HepG2 (cell line): ENCODE measurements around the gene ENO4. TPM values are rescaled to one million over a fixed set of nuclear protein-coding genes. Genes with fewer than 3 reads are reported as not detected.

Experiments
- ATAC-seq: fragments of 200-7000 bp; cut with Tn5 transposase; 3 replicates; pipeline ENCODE4 v1.9.1; 2020; ENCODE audit warnings: mild to moderate bottlenecking, moderate library complexity
- BruUV-seq: library from RNA; stranded (reverse); fragments of 400-500 nt; replicated peaks from 2 replicates; lab custom pipeline; 2021; lab: Mats Ljungman, UMichigan
- CTCF ChIA-PET: fragments of 300-600 bp; formaldehyde crosslinking; extraction: SDS; loops from one replicate; lab custom pipeline; 2021; ENCODE audit warnings: low total read pairs, inconsistent platforms, low intra/inter-chr PET ratio; lab: Yijun Ruan, JAX
- POLR2A ChIA-PET: fragments of 350-600 bp; sonication (Branson Sonifier 250); formaldehyde crosslinking; loops from one replicate; lab custom pipeline; 2020; ENCODE audit warnings: antibody characterized with exemption, inconsistent platforms; lab: Yijun Ruan, JAX
- DNase-seq: peaks from one replicate; pipeline ENCODE4 v3.0.0-alpha.2; 2015; ENCODE audit warnings: low spot score
- FAIRE-seq: peaks from 3 replicates; lab custom pipeline; 2011; peaks lifted over from hg19 to GRCh38; lab: Jason Lieb, UNC
- H2AFZ ChIP-seq: one replicate; pipeline ENCODE4 v1.6.1; 2011; ENCODE audit warnings: low read length, inconsistent platforms
- H3K27ac ChIP-seq: fragments of 300-600 bp; 3 replicates; pipeline ENCODE4 v1.8.0; 2011; ENCODE audit warnings: mixed run types, mild to moderate bottlenecking, mixed read lengths, low read length, inconsistent platforms; ENCODE audit not compliant: insufficient read depth; ENCODE audit errors: extremely low read length
- H3K27me3 ChIP-seq, 2 experiments: fragments of 200-600 bp in 1 of 2; 2 replicates in 1 of 2; 3 replicates in 1 of 2; pipeline versions ENCODE4 v1.6.0 to v1.8.0; 2011; ENCODE audit warnings: low read length in 2 of 2, mild to moderate bottlenecking in 2 of 2, moderate library complexity in 2 of 2, inconsistent platforms in 1 of 2; ENCODE audit not compliant: insufficient read depth in 2 of 2, control insufficient read depth in 1 of 2
- H3K36me3 ChIP-seq, 2 experiments: fragments of 200-600 bp in 1 of 2; replicated peaks in 1 of 2; 2 replicates in 1 of 2; 3 replicates in 1 of 2; pipeline versions ENCODE4 v1.5.1 to v1.8.0; 2011; ENCODE audit warnings: low read length in 2 of 2, inconsistent platforms in 1 of 2; ENCODE audit not compliant: insufficient read depth in 2 of 2, control insufficient read depth in 1 of 2
- H3K4me1 ChIP-seq: 2 replicates; pipeline ENCODE4 v1.5.1; 2012; ENCODE audit warnings: low read length, inconsistent platforms; ENCODE audit not compliant: insufficient read depth
- H3K4me2 ChIP-seq: 2 replicates; pipeline ENCODE4 v1.6.0; 2011; ENCODE audit warnings: low read depth, low read length, inconsistent platforms
- H3K4me3 ChIP-seq, 3 experiments: fragments of 200-600 bp in 1 of 3; sonication (generic), shearing (Covaris generic) in 1 of 3; replicated peaks in 1 of 3; 2 replicates each; pipeline ENCODE4 v1.5.1; 2011 to 2016; ENCODE audit warnings: low read length in 3 of 3, inconsistent platforms in 2 of 3, low read depth in 2 of 3, mild to moderate bottlenecking in 2 of 3, control low read depth in 1 of 3, mixed read lengths in 1 of 3; ENCODE audit not compliant: insufficient read depth in 1 of 3
- H3K79me2 ChIP-seq: one replicate; pipeline ENCODE4 v1.6.1; 2011; ENCODE audit warnings: low read length, inconsistent platforms; ENCODE audit not compliant: insufficient read depth
- H3K9ac ChIP-seq: 2 replicates; pipeline ENCODE4 v1.6.0; 2011; ENCODE audit warnings: mild to moderate bottlenecking, low read depth, low read length, inconsistent platforms; ENCODE audit not compliant: insufficient read depth
- H3K9me3 ChIP-seq: 2 replicates; pipeline ENCODE4 v1.5.1; 2012; ENCODE audit warnings: mild to moderate bottlenecking, low read length
- H4K20me1 ChIP-seq: 2 replicates; pipeline ENCODE4 v1.6.0; 2011; ENCODE audit warnings: inconsistent platforms, mild to moderate bottlenecking, low read length, moderate library complexity; ENCODE audit not compliant: insufficient read depth
- CREM ChIP-seq, 2 experiments: sonication (generic) in 1 of 2; formaldehyde crosslinking in 1 of 2; IDR thresholded peaks; 2 replicates each; pipeline versions ENCODE4 v1.4.0 to v1.6.1; 2016 to 2020; ENCODE audit warnings: antibody characterized with exemption in 1 of 2, mild to moderate bottlenecking in 1 of 2, missing genetic modification reagents in 1 of 2
- NRL ChIP-seq: sonication (generic); formaldehyde crosslinking; IDR thresholded peaks from 2 replicates; pipeline ENCODE4 v1.5.0; 2020; ENCODE audit warnings: missing genetic modification reagents, mild to moderate bottlenecking, moderate library complexity, borderline replicate concordance
- TBX2 ChIP-seq: sonication (generic); formaldehyde crosslinking; IDR thresholded peaks from 2 replicates; pipeline ENCODE4 v1.5.0; 2020; ENCODE audit warnings: missing genetic modification reagents, mild to moderate bottlenecking, borderline replicate concordance
- ZNF652 ChIP-seq: IDR thresholded peaks from 2 replicates; pipeline ENCODE4 v1.6.1; 2016; ENCODE audit warnings: low read depth, borderline replicate concordance
- ZNF737 ChIP-seq: sonication (generic); formaldehyde crosslinking; IDR thresholded peaks from 2 replicates; pipeline ENCODE4 v1.5.0; 2020; ENCODE audit warnings: missing genetic modification reagents, mild to moderate bottlenecking, borderline replicate concordance
- WGBS: methylation state at CpG from one replicate; pipeline ENCODE4 v1.1.6; 2017; ENCODE audit warnings: low lambda C conversion rate; 5-methylcytosine and 5-hydroxymethylcytosine counted together
- in situ Hi-C: cut with HindIII; loops from 2 replicates; pipeline ENCODE4 v1.10.0; 2017; ENCODE audit warnings: low pct_unique_long_range_greater_than_20kb; ENCODE audit not compliant: extremely low pct_ligation_motif_present
- intact Hi-C: fragments of 100-400 bp; cut with micrococcal nuclease; formaldehyde crosslinking; loops from one replicate; pipeline ENCODE4 v1.10.0; 2022; ENCODE audit not compliant: unreplicated experiment
- polyA plus RNA-seq, 8 experiments: library from polyadenylated mRNA; depleted of rRNA in 3 of 8; stranded (reverse) in 7 of 8; unstranded in 1 of 8; fragments of >200 nt; fragmentation: Illumina TruSeq in 4 of 8; extraction: Trizol in 4 of 8; gene quantifications; 2 replicates each; pipeline versions ENCODE4 v1.2.1 to v1.2.3, GENCODE V29; 2011 to 2016; ENCODE audit warnings: low read depth in 4 of 8, missing spikeins in 1 of 8, mixed read lengths in 1 of 8; ENCODE audit not compliant: insufficient read depth in 1 of 8
- total RNA-seq, 5 experiments: library from RNA; depleted of rRNA; stranded (reverse); fragments of >200 nt; fragmentation: Illumina TruSeq; extraction: Trizol; gene quantifications; 2 replicates each; pipeline ENCODE4 v1.2.3, GENCODE V29; 2016; ENCODE audit warnings: low read depth in 1 of 5

ENO4 gene
- total and polyA plus RNA-seq, 2 of the 13 experiments (the other 11 are each of a cell fraction or from before 2014, with no cell fraction given): not detected

DNA sequence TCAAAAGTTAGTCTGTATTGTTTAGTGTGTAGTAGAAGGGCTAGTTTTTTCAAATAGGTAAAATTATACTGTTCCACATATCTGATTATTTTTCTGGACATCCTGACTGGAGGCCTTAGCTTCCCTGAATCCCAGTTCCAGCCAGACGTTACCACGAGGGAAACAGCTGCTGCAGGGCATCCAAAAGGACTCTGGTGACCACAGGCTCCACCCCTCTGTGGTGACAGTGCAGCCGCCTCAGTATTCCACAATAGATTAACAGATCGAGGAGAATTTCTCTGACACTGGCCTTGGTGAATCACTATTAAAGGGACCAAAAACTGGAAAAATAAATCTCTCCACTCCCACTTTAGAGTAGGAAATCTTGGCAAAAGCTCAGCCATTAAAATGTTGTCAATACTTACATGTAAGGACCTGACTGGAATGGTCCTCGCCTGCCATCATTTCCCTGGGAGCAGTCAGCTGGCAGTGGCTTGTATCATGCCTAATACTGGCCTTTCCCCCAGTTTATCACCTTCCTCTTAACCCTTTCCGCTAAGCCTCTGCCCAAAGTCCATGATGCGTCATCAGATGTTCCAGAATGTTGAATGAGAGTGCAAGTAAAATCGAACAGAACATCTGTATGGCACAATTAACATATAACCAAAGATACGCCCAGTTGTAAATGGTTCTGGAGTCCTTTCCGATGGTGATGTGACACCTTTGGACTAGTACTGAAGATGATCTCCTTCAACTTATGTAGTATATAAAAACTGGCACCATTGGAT lies 31.6 kb downstream of the ENO4 start:
- TF ChIP-seq ZNF652 (CRISPR knock-in tag) (0 out of 2 replicates have a peak, but pooled peaks have one; percentile 26), ZNF737 (no peak)
- TF ChIP-seq, all 625 proteins: peak for 1
- DNase-seq: no peak
- Histone ChIP-seq H3K4me3 (no peak overlapping the region), H3K4me1 (no peaks in the 10 kb centered on the region), H3K27ac (no peak overlapping the region), H3K9me3 (no peaks in the 10 kb centered on the region), H3K9ac (no peak overlapping the region), H2AFZ (no peak overlapping the region), H4K20me1 (no peaks in the 10 kb centered on the region), H3K4me2 (no peak overlapping the region), H3K36me3 (peaks cover 0 to 6% of the 10 kb centered on the region in 2 experiments; a peak in 2 of 5 replicates), H3K79me2 (no peaks in the 10 kb centered on the region), H3K27me3 (no peaks in the 10 kb centered on the region)
- in situ Hi-C loops: no loop called here
- FAIRE-seq: no peak
- ChIA-PET POLR2A (no interaction called here), CTCF (no interaction called here)
- intact Hi-C loops: no loop called here
- ATAC-seq: no peak
- no TSS peak for BruUV-seq
- 90% methylated on average over 10 of the region's 10 CpGs for WGBS

DNA sequence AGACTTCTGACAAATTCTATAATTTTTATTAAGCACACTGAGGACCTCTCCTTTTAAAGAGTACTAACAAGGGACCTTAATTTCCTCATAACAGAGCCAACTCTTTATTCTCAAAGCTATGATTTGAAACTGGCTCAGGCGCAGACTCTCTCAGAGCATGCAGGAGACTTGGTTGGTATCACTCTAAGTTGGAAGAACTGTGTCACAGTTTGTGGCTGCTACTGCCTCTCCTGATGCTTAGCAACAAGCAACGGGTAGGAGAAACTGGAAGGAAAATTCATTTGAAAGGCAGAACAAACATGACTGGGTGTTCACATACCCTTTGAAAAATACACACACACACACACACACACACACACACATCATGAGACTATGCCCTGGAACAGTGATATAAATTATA lies 33.3 kb downstream of the ENO4 start:
- H4K20me1 ChIP-seq: no peaks in the 10 kb centered on the region
- H2AFZ ChIP-seq: no peak overlapping the region
- WGBS: 93% methylated on average over 2 of the region's 2 CpGs
- no peak overlapping the region for H3K9ac ChIP-seq
- H3K4me1 ChIP-seq: no peaks in the 10 kb centered on the region
- H3K27ac ChIP-seq: no peak overlapping the region
- H3K36me3 ChIP-seq: peaks cover 0 to 12% of the 10 kb centered on the region in 2 experiments; a peak in 3 of 5 replicates
- BruUV-seq: no TSS peak
- no peak for DNase-seq
- no peaks in the 10 kb centered on the region for H3K9me3 ChIP-seq
- no peaks in the 10 kb centered on the region for H3K79me2 ChIP-seq
- no peak overlapping the region for H3K4me2 ChIP-seq
- in situ Hi-C loops: no loop called here
- no peak for ATAC-seq
- no peak overlapping the region for H3K4me3 ChIP-seq
- no peaks in the 10 kb centered on the region for H3K27me3 ChIP-seq
- intact Hi-C loops: no loop called here
- no peak for FAIRE-seq
- CTCF ChIA-PET: no interaction called here
- TF ChIP-seq CREM (IDR thresholded peaks at IDR 0.05) (no peak), CREM (CRISPR knock-in tag; IDR thresholded peaks at IDR 0.05) (no peak), NRL (no peak), TBX2 (CRISPR knock-in tag) (no peak)
- POLR2A ChIA-PET: no interaction called here
